Ramos (cell line): ENCODE data around the gene KRT10.

Source experiments
- in situ Hi-C: fragments of 300-500 bp; cut with MboI; formaldehyde crosslinking; loops from one replicate; pipeline ENCODE4 v1.14.3; 2022; ENCODE audit warnings: low sequenced_read_pairs; ENCODE audit not compliant: unreplicated experiment

Gene KRT10

DNA sequence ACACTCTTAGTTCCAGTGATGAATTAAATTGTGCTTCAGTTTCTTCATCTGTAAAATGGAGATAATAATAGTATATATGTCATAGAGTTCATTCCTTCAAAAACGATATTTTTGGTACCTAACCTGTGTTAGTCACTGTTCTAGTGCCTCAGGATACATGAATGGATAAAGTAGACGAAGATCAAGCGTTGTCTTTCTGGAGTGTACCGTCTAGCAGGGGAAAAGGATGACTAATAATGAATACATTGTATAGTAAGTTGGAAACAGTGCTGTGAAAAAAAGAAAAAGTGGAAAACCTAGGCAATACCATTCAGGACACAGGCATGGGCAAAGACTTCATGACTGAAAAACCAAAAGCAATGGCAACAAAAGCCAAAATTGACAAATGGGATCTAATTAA lies 8.6 kb downstream of the KRT10 start:
- in situ Hi-C loops, result no loop called here

DNA sequence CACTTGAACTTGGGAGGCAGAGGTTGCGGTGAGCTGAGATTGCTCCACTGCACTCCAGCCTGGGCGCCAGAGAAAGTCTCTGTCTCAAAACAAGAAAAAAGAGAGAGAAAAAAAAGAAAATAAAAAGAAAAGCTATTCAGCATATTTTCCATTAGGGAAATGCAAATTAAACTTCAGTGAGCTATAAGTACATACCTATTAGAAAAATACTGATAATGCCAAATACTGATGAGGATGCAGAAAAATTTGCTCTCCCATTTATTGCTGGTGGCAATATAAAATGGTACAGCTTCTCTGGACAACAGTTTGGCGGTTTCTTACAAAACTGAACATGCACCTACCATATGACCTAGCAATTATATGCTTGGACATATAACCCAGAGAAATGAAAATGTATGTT lies 9.8 kb downstream of the KRT10 start:
- in situ Hi-C loops, result no loop called here

DNA sequence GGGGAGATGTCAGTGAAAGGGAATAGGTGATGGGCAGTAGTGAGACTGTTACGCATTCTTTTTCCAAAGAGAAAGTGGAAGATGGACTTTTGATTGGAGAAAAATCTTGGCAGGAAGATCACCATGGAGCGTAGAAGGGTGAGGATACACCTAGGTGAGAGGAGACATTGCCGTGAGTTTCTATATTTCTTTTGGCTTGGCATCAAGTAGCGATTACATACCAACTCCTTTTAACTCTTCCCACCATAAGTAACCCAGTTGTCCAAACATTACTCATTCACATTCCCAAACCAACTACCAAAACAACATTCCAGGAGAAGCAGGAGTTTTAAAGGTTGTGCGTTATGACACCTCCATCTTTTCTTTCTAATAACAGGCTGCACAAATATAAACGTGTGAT lies 11.9 kb downstream of the KRT10 start:
- in situ Hi-C loops, result no loop called here

DNA sequence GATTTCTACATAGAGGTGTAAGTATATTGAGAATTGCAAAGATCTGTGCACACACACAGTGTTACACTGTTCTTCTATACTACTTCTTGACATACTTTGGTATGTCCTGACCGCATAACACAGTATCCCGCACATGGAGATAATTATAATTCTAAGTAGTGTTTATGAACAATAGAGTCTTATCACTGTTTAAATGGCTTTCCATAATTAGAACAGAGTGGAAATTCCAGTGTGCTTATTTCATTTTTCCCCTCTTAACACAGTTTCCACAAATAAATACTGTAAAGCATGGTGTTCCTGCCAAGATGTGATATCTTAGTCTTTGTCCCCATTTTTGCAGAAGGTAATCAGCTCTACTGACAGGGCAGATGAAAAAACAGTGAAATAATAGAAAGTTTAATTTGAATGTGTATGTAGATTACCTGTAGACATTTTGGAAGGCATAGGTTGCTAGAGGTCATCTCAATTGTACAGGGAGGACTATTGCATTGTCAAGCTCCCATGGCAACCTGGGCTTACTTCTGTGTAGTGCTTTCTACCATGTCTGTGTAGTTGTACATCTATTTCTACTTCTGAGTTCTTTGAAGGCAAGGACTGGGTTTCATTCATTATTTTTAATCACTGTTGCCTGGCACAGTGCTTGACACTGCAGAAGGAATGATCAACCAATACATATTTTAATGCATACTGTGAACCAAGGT lies 12.5 kb downstream of the KRT10 start:
- in situ Hi-C loops, result loop anchor here (10.0 kb wide), 1 partner anchor 855 kb away; no protein-coding TSS in a partner anchor

DNA sequence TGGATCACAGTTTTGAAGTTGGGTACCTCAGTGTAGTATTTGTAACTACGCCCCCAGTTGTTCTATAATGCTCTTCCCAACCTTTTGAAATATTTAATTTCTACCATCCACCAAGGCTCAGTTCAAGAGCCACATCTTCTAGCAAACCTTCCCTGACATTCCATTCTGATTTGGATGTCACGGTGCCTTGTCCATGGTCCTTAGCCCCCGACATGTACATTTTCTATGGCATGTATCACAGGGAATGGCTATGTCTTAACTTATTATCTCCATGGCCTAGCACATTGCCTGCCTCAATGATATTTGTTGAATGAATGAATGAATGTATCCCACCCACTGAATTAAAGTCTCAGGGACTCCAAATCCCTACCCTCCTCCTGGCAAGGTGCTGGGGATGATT lies 16.3 kb downstream of the KRT10 start:
- in situ Hi-C loops, result loop anchor here (10.0 kb wide), 1 partner anchor 859 kb away; no protein-coding TSS in a partner anchor

DNA sequence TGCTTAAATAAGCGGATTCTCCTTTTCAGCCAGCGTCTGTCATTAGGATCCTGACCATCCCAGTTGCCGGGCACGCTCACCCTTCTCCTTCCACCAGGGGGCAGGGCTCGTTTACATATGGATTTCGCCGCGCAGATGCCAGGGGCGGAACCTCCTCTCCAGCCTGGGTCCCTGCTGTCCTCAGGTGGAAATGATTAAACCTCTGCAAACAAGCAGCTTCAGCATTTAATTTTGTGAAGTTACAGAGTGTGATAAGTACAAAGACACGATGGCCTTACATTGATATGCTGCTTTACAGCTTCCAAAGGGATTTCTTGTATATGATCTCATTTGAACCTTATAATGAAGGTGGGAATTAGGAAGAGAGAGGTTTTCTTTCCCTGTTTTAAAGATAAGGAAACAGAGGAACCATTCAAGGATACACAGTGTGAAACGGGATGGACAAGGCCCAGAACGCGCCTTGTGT lies 18.8 kb downstream of the KRT10 start:
- in situ Hi-C loops, result loop anchor here (10.0 kb wide), 1 partner anchor 861 kb away; no protein-coding TSS in a partner anchor

DNA sequence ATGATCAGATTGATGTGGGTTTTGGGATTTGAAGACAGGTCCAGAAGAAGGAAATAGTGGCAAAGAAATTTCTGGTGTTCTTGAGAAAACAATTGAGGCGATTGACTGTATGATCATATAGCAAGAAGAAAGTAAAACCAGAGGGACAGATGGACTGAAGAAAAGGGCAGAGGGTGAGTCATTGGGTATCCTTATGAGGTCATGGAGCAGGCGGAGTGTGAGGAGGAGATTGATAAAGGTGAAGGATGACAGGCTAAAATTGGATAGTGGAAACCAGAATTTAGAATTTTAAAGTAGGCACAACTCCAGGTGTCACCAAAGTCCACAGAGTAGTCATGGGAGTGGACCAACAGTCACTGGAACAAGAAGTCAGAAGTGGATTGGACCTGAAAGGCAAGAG lies 21.3 kb downstream of the KRT10 start:
- in situ Hi-C loops, result loop anchor here (10.0 kb wide), 1 partner anchor 864 kb away; no protein-coding TSS in a partner anchor

DNA sequence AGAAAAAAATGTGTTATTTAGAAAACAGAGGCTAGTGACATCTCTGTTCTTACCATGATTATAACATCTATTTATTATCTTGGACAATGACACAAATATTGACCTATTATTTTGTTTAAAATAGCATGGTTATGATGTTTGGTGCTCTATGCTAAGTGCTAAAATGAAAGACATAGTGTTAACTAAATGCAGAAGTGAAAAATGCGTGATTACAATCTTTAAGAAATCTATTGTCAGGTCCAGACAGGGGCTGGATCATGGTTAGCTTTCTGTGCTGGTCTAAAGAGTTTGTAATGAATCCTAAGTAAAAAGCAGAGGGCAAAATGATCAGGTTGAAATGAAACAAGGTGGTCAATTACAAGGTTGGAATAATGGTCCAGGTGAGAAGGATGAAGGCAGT lies 22.0 kb downstream of the KRT10 start:
- in situ Hi-C loops, result loop anchor here (10.0 kb wide), 1 partner anchor 864 kb away; no protein-coding TSS in a partner anchor

DNA sequence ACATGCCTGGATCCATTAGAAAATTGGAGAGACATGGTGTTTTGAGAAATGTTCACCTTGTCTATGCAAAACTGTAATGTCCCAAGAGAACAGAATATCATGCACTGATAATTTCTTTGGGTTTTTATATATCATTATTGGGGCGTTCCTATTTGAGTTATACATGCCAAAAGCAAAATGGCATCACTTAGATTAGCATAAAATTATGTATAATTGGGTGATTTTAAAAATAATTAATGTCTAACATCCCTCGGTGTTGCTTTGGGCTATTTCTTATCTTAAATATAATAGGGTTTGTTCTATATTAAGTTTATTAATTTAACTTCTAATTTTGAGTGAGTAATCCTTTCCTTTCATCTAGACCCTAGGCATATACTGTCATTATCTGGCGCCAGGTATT lies 22.6 kb downstream of the KRT10 start, which contains the start of gene KRT28:
KRT28 (minus strand) TSS at position 101 of the 400 bp plus-strand sequence; CDS start at position 35, 66 bp downstream.
- in situ Hi-C loops, result loop anchor here (10.0 kb wide), 2 partner anchors 185 to 865 kb away; no protein-coding TSS in a partner anchor

DNA sequence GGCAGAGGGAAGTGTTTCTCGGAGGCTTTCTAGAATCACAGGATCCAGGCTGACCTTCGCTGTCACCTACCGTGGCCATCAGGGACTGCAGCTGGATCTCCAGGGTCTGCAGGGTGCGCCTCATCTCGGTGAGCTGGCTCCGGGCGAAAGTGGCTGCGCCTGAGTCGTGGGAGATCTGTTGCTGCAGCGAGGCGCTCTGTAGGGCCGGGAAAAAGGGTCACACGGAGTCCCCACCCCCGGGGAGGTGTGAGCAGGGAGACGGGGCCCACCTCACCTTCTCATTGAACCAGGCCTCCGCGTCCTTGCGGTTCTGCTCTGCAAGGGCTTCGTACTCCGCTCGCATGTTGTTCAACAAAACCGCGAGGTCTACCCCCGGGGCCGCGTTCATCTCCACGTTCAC lies 25.6 kb downstream of the KRT10 start:
- in situ Hi-C loops, result loop anchor here (10.0 kb wide), 1 partner anchor 182 kb away; no protein-coding TSS in a partner anchor

DNA sequence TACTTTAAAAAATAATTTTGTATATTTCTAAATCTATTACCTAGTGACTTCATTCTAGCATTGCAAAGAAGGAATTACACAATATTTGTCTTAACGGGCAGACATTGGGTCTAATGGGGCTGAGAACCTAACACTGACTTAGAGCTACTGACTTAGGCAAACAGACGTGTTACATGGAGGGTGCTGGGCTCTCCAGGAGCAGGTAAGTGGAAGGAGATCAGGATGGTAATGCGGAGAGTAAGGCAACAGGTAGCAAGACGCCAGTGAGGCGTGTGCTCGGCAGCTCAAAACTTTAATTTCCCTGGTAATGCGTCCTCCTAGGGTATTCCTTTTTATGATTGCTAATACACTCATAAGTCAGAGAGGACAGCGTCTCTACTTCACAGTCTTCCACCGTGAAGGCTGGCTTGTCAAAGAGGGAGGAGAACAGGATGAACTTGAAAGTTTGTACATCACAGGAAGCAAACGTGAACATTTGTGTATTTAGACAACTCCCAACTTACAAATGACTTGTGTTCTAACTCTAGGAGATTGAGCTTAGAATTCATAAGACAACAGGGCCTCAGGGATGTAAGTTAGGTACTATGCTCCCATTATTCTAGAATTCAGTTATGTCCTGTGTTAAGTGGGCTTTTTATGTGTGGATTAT lies 27.3 kb downstream of the KRT10 start:
- in situ Hi-C loops, result loop anchor here (10.0 kb wide), 1 partner anchor 180 kb away; no protein-coding TSS in a partner anchor

DNA sequence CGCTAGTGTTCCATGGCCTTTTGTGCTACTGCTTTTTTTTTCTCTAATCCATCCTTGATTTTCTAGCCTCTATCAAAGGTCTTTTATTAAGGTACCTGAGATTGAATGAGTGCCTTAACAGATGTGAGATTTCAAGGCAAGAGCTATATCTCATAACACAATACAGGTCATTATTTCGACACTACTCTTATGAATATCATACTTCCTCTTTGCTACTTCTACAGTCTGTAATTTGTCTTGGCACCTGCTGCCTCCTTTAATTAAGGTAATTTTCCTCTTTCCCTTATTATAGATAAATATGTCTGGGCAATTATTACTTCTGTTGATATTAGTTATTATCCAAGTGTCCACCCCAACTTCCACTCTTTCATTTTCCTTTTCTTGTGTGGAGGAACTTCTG lies 27.9 kb downstream of the KRT10 start:
- in situ Hi-C loops, result loop anchor here (10.0 kb wide), 1 partner anchor 180 kb away; no protein-coding TSS in a partner anchor

DNA sequence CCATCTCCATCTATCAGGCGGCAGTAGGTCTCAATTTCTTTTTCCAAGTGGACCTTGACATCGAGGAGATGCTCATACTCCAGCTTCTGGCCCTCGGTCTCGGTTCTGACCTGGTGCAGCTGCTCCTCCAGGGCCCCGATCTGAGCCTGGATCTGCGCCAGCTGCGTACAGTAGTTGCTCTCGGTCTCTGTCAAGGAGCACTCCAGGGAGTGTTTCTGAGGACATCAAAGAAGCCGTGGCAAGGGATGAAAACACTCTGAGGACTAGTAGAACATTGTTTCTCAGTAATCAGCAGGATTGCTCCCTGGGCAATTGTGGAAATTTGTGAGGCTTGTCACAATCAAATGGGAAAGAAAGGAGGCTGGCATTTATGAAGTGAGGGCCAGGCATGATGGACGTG lies 28.6 kb downstream of the KRT10 start:
- in situ Hi-C loops, result loop anchor here (10.0 kb wide), 1 partner anchor 179 kb away; no protein-coding TSS in a partner anchor

DNA sequence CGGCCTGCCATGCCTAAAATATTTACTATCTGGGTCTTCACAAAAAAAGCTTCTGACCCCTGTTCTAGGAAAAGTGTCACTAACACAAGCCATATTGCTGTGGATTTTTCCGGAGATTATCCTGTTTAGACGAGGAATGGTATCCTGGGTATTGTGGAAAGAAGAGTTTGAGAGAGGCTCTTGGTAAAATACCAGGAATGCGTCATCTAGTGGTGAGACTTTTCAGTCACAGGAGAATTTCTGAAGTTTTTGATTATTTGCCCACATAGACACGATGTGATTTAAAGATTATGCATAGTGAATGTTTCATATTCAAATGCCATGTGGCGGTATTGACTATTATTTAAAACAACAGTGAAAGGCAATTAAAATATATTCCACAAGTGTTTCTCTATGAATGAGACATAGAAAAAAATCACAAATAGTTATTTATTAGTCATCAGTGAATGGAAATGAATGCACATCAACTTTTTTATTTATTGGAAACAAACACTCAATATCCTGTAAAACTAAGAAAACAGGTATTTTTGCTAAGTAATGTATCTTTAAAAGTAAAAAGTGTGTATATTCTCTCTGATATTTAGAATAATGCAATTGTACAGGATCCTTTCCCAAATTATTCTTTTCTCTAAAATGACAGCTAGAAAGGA lies 30.5 kb downstream of the KRT10 start:
- in situ Hi-C loops, result loop anchor here (10.0 kb wide), 1 partner anchor 177 kb away; no protein-coding TSS in a partner anchor

DNA sequence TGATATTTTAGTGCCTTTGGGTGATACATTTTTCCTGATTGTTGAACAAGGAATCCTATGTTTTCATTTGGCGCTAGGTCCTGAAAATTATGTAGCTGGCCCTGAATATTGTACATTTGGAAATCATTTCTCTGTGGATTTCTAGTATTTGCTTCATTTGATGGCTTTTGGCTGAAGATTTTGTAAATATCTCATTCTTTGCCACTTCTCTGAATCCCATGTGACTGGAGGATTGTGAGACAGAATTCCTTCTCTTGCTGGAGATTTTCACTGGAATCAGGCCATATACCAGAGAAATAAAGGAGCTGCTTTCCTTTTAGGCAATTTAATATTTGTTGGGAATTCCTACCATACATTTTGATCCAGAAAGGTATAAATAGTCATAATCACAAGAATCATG lies 31.3 kb downstream of the KRT10 start:
- in situ Hi-C loops, result loop anchor here (10.0 kb wide), 1 partner anchor 176 kb away; no protein-coding TSS in a partner anchor

DNA sequence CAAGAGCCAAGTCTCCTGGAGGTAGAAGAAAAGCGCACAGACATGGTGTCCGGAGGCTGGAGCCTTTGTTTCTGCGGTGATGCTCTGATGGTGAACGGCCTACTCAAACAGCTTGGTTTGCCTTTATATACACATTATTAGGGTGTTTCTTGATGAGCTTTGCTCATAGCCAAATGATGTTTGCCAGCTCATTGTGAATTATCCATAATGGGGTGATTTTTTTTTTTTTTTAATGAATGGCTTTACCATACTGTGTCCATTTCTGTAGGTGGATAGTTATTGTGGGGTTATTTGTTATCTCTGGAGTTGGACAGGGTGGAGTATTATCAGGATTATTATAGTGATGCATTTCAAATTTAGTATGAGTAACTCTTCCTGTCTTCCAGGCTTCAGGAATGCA lies 40.0 kb downstream of the KRT10 start, which contains the start of gene KRT27:
KRT27 (minus strand) TSS at position 101 of the 400 bp plus-strand sequence; CDS start at position 44, 57 bp downstream.
- in situ Hi-C loops, result no loop called here

DNA sequence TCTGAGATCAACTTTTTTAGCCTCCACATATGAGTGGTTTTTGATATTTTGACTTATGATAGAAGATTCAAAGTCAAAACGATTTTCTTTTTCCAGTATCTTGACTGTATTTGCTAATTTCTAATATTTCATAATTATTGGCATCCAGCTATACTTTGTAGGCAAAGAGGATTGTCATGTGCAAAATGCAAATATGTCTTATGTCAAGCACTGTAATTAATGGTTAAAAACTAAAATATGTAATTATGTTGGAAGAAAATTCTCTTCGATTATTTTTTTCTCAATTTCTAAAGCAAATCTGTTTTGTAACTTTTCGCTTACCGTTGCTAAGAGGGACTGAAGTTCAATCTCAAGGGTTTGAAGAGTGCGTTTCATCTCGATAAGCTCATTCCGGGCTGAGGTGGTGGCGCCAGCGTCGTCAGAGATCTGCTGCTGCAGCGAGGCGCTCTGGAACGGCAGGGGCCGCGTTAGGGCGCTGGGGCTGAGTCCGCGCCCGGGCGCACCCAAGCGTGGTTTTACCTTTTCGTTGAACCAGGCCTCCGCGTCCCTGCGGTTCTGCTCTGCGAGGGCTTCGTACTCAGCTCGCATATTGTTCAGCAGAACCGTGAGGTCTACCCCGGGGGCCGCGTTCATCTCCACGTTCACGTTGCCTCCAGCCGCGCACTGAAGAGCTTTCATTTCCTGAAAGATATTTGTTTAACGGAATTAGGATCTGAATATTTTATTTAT lies 43.1 kb downstream of the KRT10 start:
- in situ Hi-C loops, result no loop called here

DNA sequence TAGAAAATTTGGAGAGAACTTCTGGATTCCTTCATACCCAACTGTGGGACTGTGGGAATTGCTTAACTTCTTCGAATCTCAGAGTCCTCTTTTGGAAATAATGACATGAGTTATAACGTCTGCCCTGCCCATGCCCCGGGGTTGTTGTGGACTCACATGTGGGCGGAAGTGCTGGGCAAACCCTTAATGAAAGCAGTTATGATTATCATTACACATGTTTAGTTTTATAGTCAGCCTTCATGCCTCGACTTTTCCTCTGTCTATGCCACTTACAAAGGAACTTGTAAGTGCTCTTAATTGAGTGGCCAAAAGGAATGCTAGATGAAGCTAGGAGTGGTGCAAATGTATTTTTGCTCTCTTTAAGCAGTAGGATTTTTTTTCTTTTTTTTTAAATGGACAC lies 44.0 kb downstream of the KRT10 start:
- in situ Hi-C loops, result no loop called here

DNA sequence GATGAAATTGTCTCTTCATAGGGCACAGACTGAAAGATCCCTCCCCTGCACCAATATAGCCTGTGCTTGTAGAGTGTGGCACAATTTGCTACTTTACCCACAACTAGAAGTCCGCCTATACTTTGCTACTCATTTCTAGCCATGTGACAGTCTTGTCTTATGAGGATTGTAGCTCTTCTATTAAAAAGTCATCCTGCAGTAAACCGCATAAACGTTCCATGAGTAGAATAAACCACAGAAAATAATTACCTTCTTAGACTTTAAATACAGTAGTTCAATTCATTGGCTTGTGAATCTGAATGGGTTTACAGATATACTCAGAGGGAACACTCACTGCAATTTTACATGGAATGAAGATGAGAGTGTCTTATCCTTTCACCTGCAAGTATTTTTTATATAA lies 44.4 kb downstream of the KRT10 start:
- in situ Hi-C loops, result no loop called here

DNA sequence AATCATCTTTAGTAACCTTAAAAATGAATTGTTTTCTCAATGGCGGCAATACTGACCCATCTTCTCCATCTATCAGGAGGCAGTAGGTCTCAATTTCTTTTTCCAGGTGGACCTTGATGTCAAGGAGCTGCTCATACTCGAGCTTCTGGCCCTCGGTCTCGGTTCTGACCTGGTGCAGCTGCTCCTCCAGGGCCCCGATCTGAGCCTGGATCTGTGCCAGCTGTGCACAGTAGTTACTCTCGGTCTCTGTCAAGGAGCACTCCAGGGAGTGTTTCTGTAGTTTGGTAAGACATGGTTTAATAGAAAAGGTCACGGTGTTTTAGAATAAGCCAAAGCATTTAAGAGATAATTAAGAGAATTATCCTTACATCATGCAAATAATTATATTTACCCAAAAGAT lies 45.0 kb downstream of the KRT10 start:
- in situ Hi-C loops, result no loop called here
